Lung (tissue), 14 donors: ENCODE results near the gene GOLGA8O. TPM values are rescaled to one million over a fixed set of nuclear protein-coding genes. Genes with fewer than 3 reads are reported as not detected.
"Not testable (repeated sequence)": the region's sequence is repeated elsewhere in the genome, so short reads cannot be mapped to it uniquely, and the experiment has no call there.

Source experiments
- ATAC-seq: fragments of 200-7000 bp; cut with Tn5 transposase; one replicate; pipeline ENCODE4 v1.9.1; 2020; ENCODE audit warnings: moderate number of reproducible peaks; ENCODE audit not compliant: insufficient read depth, low FRiP score
- DNase-seq, 3 donors: peaks; one replicate each; pipeline ENCODE4 v3.0.0-alpha.2; 2013 to 2017
- H3K27ac ChIP-seq, 2 donors: one replicate each; pipeline ENCODE4 v1.5.1; 2013; ENCODE audit warnings: mild to moderate bottlenecking in 2 of 2, moderate library complexity in 2 of 2, control low read depth in 1 of 2, inconsistent platforms in 1 of 2, low read depth in 1 of 2, low read length in 1 of 2
- H3K27me3 ChIP-seq, 3 donors: one replicate each; pipeline ENCODE4 v1.5.1; 2013; ENCODE audit warnings: low read length in 2 of 3; ENCODE audit not compliant: control insufficient read depth in 3 of 3, insufficient read depth in 3 of 3
- H3K36me3 ChIP-seq, 4 donors: one replicate each; pipeline ENCODE4 v1.5.1; 2013; ENCODE audit warnings: low read length in 4 of 4, mild to moderate bottlenecking in 1 of 4, moderate library complexity in 1 of 4; ENCODE audit not compliant: control insufficient read depth in 4 of 4, insufficient read depth in 4 of 4
- H3K4me1 ChIP-seq, 5 donors: one replicate each; pipeline ENCODE4 v1.5.1; 2013; ENCODE audit warnings: low read length in 5 of 5, mild to moderate bottlenecking in 2 of 5, moderate library complexity in 1 of 5; ENCODE audit not compliant: control insufficient read depth in 5 of 5, insufficient read depth in 5 of 5
- H3K4me3 ChIP-seq: one replicate; pipeline ENCODE4 v1.5.1; 2013; ENCODE audit warnings: mild to moderate bottlenecking, control low read depth, moderate library complexity
- H3K9ac ChIP-seq, 2 donors: one replicate each; pipeline ENCODE4 v1.5.1; 2013; ENCODE audit warnings: low read length in 2 of 2, control low read depth in 1 of 2; ENCODE audit not compliant: insufficient read depth in 1 of 2
- H3K9me3 ChIP-seq, 4 donors: one replicate each; pipeline ENCODE4 v1.5.1; 2013; ENCODE audit warnings: low read length in 3 of 4, mild to moderate bottlenecking in 1 of 4, moderate library complexity in 1 of 4; ENCODE audit not compliant: control insufficient read depth in 4 of 4, insufficient read depth in 3 of 4
- WGBS, 2 donors: extraction: QIAGEN DNeasy Blood & Tissue Kit; methylation state at CpG; one replicate each; pipeline ENCODE4 v1.1.7; 2013; 5-methylcytosine and 5-hydroxymethylcytosine counted together
- long read RNA-seq, 5 donors: transcript quantifications; one replicate each; lab custom pipeline, GENCODE V29; 2026
- polyA plus RNA-seq, 2 donors: library from polyadenylated mRNA; stranded (reverse); fragments of 200-250 nt; gene quantifications; one replicate each; pipeline ENCODE4 v1.2.1, GENCODE V29; 2013
- total RNA-seq, 2 donors: library from RNA; depleted of rRNA in 1 of 2; stranded (reverse); fragments of >200 nt in 1 of 2; gene quantifications; one replicate each; pipeline ENCODE4 v1.2.1, GENCODE V29; 2014 to 2021
- donor health status: Bipolar disorder and iron deficiency.
- donor health status: healthy.
- donor health status: DM: yes; HTN: yes; CAD: no.

GOLGA8O gene, protein sequence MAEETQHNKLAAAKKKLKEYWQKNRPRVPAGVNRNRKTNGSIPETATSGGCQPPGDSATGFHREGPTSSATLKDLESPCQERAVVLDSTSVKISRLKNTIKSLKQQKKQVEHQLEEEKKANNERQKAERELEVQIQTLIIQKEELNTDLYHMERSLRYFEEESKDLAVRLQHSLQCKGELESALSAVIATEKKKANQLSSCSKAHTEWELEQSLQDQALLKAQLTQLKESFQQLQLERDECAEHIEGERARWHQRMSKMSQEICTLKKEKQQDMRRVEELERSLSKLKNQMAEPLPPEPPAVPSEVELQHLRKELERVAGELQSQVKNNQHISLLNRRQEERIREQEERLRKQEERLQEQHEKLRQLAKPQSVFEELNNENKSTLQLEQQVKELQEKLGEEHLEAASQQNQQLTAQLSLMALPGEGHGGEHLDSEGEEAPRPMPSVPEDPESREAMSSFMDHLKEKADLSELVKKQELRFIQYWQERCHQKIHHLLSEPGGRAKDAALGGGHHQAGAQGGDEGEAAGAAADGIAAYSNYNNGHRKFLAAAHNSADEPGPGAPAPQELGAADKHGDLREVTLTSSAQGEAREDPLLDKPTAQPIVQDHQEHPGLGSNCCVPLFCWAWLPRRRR
- 1 to 10 TPM in 1 of 2 donors, not detected in 1; 3.2 TPM for total RNA-seq
- under 1 TPM; 0.22 to 0.42 TPM for polyA plus RNA-seq
- long read RNA-seq, donor 1: 0 reads
- long read RNA-seq, donor 2: 0 reads
- long read RNA-seq, donor 3: 0 reads
- long read RNA-seq, donor 4: 0 reads
- long read RNA-seq, donor 5: 0 reads

DNA sequence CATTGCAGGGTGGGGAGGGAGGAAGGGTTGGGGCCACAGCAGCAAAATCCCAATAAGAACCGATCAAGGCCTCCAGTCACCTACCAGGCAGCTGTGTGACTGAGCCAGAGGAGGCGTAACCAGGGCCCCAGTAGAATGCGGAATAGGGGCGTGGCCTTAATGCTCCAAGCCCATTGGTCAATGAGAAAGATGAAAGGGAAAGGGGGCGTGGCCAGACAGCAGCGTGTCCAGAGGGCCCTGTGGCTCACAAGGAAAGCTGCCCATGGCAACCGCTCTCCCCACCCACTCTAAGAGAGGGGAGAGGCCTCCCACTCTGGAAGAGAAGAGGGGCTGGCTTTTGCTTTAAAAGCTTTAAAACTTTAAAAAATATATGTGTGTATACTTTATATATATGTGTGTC, at the start of gene GOLGA8O:
Gene GOLGA8O (minus strand): TSS at position 101 of the 400 bp plus-strand sequence. CDS start 98 bp downstream, at position 3.
- not testable (repeated sequence) for H3K36me3 ChIP-seq, ATAC-seq, H3K27ac ChIP-seq, H3K9ac ChIP-seq, DNase-seq, H3K9me3 ChIP-seq, H3K4me3 ChIP-seq, H3K27me3 ChIP-seq, H3K4me1 ChIP-seq
- WGBS, 2 donors: no CpG with 5 or more reads among the region's 7 CpGs

DNA sequence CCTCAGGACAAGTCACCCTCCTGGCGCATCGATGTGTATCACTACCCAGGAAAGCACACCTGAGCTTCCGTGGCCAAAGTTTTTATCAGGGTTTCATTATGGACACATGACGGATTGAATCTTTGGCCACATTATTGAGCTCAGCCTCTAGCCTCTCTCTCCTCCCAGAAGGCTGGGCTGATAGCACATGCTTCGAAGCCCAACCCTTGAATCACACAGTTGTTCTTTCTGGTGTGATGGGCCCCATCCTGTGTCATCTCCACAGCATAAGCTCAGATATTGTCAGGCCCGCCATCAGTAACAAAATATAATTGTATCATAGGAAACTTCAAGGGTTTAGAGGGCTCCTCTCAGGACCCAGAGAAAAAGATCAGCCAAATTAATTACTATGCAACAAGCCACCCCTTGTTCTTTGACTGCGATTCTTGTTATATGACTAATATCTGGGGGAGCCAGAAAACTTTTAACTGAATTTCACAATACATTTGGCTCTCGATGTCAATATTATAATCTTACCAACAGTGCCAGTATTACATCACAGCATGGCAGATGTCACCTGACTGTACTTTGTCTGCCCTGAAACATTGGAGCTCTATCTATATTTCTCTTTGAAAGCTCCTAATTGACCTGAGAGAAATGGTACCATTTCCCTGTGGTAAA, 48.8 kb upstream of the GOLGA8O start:
- not testable (repeated sequence) for H3K36me3 ChIP-seq, ATAC-seq
- WGBS, 2 donors: no CpG with 5 or more reads among the region's 8 CpGs

DNA sequence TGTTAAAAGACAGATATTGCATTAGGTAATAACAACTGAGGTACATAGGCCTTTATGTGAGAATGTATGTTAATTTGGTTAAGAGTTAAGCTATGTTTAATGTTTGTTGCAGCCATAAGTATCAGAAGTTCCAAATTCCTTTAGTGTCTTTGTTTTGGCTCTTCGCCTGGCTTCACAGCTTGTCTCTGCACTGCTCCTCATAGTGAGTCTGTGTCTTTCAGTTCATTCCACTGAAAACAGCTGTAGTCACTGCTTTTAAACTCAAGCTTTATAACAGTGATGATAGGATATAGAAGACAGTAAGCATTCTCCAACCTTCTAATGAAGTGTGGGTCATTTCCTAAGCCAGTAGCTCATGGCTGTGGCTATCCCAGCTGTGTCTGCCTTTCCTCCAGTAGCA, 47.5 kb upstream of the GOLGA8O start:
- H3K9ac ChIP-seq, H3K27me3 ChIP-seq, H3K4me3 ChIP-seq, H3K36me3 ChIP-seq, H3K4me1 ChIP-seq, H3K27ac ChIP-seq, ATAC-seq, H3K9me3 ChIP-seq: not testable (repeated sequence)
- DNase-seq: peak; percentile 76 to 85 (median 85)
- 86 to 91% methylated on average over 1 of the region's 1 CpG for WGBS, 2 donors

More for the DNA sequence above, 48.8 kb upstream of the GOLGA8O start:
- not testable (repeated sequence) for H3K27me3 ChIP-seq, H3K4me3 ChIP-seq, DNase-seq, H3K9ac ChIP-seq, H3K27ac ChIP-seq, H3K9me3 ChIP-seq, H3K4me1 ChIP-seq

DNA sequence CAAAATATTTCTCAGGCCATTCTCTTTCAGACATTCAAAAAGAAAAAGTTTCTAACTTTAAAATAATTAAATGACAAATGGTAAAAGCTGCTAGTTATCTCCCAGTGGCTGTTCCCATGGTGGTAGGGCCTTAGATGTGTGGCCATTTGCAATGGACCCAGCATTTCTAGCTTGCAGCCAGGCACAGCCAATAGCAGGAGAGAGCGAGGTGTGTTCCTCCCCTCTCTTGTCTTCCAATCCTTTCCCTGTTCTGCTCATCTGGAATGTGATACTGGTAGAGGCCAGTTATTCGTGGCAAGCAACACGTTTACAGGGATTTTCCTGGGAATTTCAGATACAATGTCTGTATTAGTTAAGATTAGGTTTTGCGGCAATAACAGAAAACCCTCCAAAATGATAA, 37.3 kb upstream of the GOLGA8O start:
- not testable (repeated sequence) for H3K4me3 ChIP-seq, H3K9me3 ChIP-seq, H3K36me3 ChIP-seq, H3K27ac ChIP-seq, H3K4me1 ChIP-seq, H3K27me3 ChIP-seq, DNase-seq, ATAC-seq, H3K9ac ChIP-seq
- WGBS, 2 donors: no CpG with 5 or more reads among the region's 4 CpGs

DNA sequence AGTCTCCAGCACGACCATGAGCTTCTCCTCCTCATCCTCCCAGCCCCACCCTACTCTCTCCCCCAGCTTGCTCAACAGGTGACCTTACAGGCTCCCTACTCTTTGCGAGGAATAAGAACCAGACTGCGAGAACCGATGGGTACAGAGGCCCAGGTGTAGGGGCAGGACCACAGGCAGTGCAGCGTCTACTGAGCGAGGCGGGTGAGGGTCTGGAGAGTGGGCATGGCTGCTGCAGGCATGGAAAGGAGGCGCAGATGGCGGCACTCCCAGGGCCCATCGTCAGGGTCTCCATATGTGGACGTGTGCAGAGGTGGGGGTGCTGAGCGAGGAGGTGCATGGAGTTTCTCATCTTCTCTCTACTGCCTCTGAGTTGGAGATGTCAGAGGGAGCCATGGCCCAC, 31.0 kb upstream of the GOLGA8O start:
- H3K9ac ChIP-seq, H3K27me3 ChIP-seq, ATAC-seq, H3K36me3 ChIP-seq, H3K4me1 ChIP-seq, H3K4me3 ChIP-seq, H3K9me3 ChIP-seq, H3K27ac ChIP-seq, DNase-seq: not testable (repeated sequence)
- WGBS, 2 donors: 88 to 94% methylated on average over 9 to 10 of the region's 12 CpGs

DNA sequence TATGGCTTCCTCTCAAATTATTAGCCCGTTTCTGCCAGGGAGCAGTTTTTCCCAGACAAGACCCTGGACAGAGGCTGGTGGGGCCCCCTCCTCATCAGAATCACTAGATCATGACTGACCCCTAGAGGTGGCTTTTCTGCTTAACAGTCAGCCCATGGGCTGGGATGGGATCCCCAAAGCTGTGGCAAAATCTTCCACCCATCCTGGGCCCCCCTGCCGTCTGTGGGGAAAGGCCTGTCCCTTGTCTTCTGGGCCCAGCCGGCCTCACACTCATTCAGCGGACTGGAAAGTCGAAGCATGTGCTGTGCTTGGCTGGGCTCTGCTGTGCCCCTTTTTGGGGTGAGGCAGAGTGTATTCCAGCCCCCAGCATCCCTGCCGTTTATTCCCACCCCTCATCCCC, 27.9 kb upstream of the GOLGA8O start:
- not testable (repeated sequence) for H3K9me3 ChIP-seq, H3K4me3 ChIP-seq, H3K27ac ChIP-seq, H3K27me3 ChIP-seq, ATAC-seq, H3K4me1 ChIP-seq, H3K9ac ChIP-seq, H3K36me3 ChIP-seq
- peak in 2 of 3 donors; percentile 1 to 14 for DNase-seq
- 19 to 48% methylated on average over 4 of the region's 6 CpGs for WGBS, 2 donors

DNA sequence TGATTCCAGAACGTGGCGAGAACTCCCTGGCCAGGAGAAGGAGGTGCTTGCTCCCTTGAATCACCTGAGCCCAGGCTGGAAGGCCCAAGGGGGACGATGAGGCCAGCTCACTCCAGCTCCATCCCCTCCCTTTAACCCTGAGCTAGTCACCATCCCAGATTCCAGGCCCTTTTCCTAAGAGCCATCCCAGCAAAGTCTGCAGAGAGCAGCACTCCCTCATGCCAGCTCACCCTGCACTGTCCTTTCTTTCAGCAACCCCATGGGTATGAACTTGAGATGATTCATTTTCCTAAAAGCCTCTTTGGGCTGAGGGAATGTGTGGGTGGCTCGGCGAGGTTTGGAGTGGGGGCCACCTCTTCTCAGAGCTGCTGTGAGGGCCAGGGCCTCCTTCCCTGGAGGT, 26.2 kb upstream of the GOLGA8O start:
- not testable (repeated sequence) for H3K4me1 ChIP-seq, ATAC-seq, DNase-seq, H3K27me3 ChIP-seq, H3K9ac ChIP-seq, H3K27ac ChIP-seq, H3K36me3 ChIP-seq, H3K9me3 ChIP-seq, H3K4me3 ChIP-seq
- WGBS, 2 donors: no CpG with 5 or more reads among the region's 5 CpGs

DNA sequence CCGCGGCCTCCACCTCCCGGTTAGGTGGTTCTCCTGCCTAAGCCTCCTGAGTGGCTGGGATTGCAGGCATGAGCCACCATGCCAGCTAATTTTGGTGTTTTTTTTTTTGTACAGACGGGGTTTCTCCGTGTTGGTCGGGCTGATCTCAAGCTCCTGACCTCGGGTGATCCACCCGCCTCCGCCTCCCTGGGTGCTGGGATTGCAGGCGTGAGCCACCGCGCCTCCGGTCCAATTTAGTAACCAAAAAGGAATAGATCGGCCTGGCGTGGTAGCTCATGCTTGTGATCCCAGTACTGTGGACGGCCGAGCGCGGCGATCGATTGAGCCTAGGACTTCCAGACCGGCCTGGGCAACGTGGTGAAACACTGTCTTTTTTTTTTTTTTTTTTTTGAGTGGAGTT, 12.6 kb upstream of the GOLGA8O start:
- DNase-seq: peak in 1 of 3 donors; percentile 0
- not testable (repeated sequence) for H3K4me3 ChIP-seq, H3K9me3 ChIP-seq, H3K4me1 ChIP-seq, ATAC-seq, H3K27me3 ChIP-seq, H3K9ac ChIP-seq, H3K27ac ChIP-seq, H3K36me3 ChIP-seq
- 97% methylated on average over 12 to 19 of the region's 23 CpGs for WGBS, 2 donors
